HG02943 (cell line): ENCODE data around the gene FERMT1.
"Not testable (repeated sequence)": the region's sequence is repeated elsewhere in the genome, so short reads cannot be mapped to it uniquely, and the experiment has no call there.

ENCODE experiments used
- ATAC-seq: cut with Tn5 transposase; IDR thresholded peaks from one replicate; pipeline ENCODE4 v1.9.1; 2021; ENCODE audit warnings: mild to moderate bottlenecking, low read depth, moderate library complexity; ENCODE audit not compliant: unreplicated experiment

FERMT1 gene

GRCh38 chr20:6116758-6117157 lies 6.1 kb downstream of the FERMT1 start:
- ATAC-seq = no peak

GRCh38 chr20:6115221-6115895 lies 7.5 kb downstream of the FERMT1 start:
- no peak for ATAC-seq

GRCh38 chr20:6114696-6115095 lies 8.1 kb downstream of the FERMT1 start:
- ATAC-seq = no peak

GRCh38 chr20:6113951-6114350 lies 8.9 kb downstream of the FERMT1 start:
- ATAC-seq = no peak

GRCh38 chr20:6112965-6113364 lies 9.9 kb downstream of the FERMT1 start:
- not testable (repeated sequence) for ATAC-seq

GRCh38 chr20:6108330-6108729 lies 14.5 kb downstream of the FERMT1 start:
- ATAC-seq = no peak

GRCh38 chr20:6104493-6105188 lies 18.2 kb downstream of the FERMT1 start:
- no peak for ATAC-seq

GRCh38 chr20:6103301-6103700 lies 19.5 kb downstream of the FERMT1 start:
- ATAC-seq = no peak

- ATAC-seq = no peak
Observed at GRCh38 chr20:6101346-6101745, 21.5 kb downstream of the FERMT1 start.

- no peak for ATAC-seq
Observed at GRCh38 chr20:6100246-6100645, 22.6 kb downstream of the FERMT1 start.

- no peak for ATAC-seq
Observed at GRCh38 chr20:6099819-6100218, 23.0 kb downstream of the FERMT1 start.

GRCh38 chr20:6095409-6095808 lies 27.4 kb downstream of the FERMT1 start:
- no peak for ATAC-seq

GRCh38 chr20:6094565-6094964 lies 28.3 kb downstream of the FERMT1 start:
- no peak for ATAC-seq

GRCh38 chr20:6094063-6094462 lies 28.8 kb downstream of the FERMT1 start:
- no peak for ATAC-seq

GRCh38 chr20:6091661-6092060 lies 31.2 kb downstream of the FERMT1 start:
- no peak for ATAC-seq

GRCh38 chr20:6086868-6087267 lies 36.0 kb downstream of the FERMT1 start:
- ATAC-seq = no peak

- no peak for ATAC-seq
Observed at GRCh38 chr20:6083926-6084325, 38.9 kb downstream of the FERMT1 start.

GRCh38 chr20:6081236-6081635 lies 41.6 kb downstream of the FERMT1 start:
- ATAC-seq = no peak

- ATAC-seq = no peak
Observed at GRCh38 chr20:6079016-6079415, 43.8 kb downstream of the FERMT1 start.

GRCh38 chr20:6075428-6076219 lies 47.2 kb downstream of the FERMT1 start:
- ATAC-seq = no peak

- no peak for ATAC-seq
Observed at GRCh38 chr20:6074784-6075183, 48.0 kb downstream of the FERMT1 start.
